BJ (cell line): ENCODE measurements around the gene MAPKAP1. TPM values are rescaled to one million over a fixed set of nuclear protein-coding genes. Genes with fewer than 3 reads are reported as not detected.
A peak's percentile ranks its signal among the peaks of the same experiment; 100 is the strongest.

ENCODE experiments used
- CTCF ChIA-PET: fragments of 350-600 bp; formaldehyde crosslinking; extraction: SDS; loops from one replicate; lab custom pipeline; 2021; ENCODE audit warnings: antibody characterized with exemption, inconsistent platforms; lab: Yijun Ruan, JAX
- POLR2A ChIA-PET: fragments of 300-600 bp; sonication (Branson Sonifier 250); formaldehyde crosslinking; extraction: SDS; loops from one replicate; lab custom pipeline; 2021; ENCODE audit warnings: antibody characterized with exemption; lab: Charles Lee
- DNase-seq: peaks from one replicate; pipeline ENCODE4 v3.0.0-alpha.2; 2011; ENCODE audit warnings: low read depth
- H3K27me3 ChIP-seq: 2 replicates; pipeline ENCODE4 v1.6.0; 2011; ENCODE audit warnings: low read length; ENCODE audit not compliant: control insufficient read depth, insufficient read depth
- H3K36me3 ChIP-seq: 2 replicates; pipeline ENCODE4 v1.5.1; 2011; ENCODE audit warnings: low read length; ENCODE audit not compliant: control insufficient read depth, insufficient read depth
- H3K4me3 ChIP-seq: 2 replicates; pipeline ENCODE4 v1.5.1; 2011; ENCODE audit warnings: low read depth, mild to moderate bottlenecking, control low read depth, low read length
- polyA plus RNA-seq: library from polyadenylated mRNA; depleted of rRNA; stranded (reverse); fragments of >200 nt; gene quantifications from 2 replicates; pipeline ENCODE4 v1.2.3, GENCODE V29; 2011
- TF ChIP-seq, protein P1 (sequence below): IDR thresholded peaks from 2 replicates; pipeline ENCODE4 v1.5.1; 2011; ENCODE audit warnings: low read depth, mild to moderate bottlenecking, control low read depth, inconsistent platforms, low read length, moderate library complexity; ENCODE audit not compliant: insufficient read depth

MAPKAP1 gene
- polyA plus RNA-seq, 1 experiment: 113 TPM

GRCh38 chr9:125633116-125633745, 73.8 kb downstream of the MAPKAP1 start:
- Histone ChIP-seq H3K27me3 (no peaks in the 10 kb centered on the region), H3K4me3 (no peak overlapping the region), H3K36me3 (no peaks in the 10 kb centered on the region)
- DNase-seq: no peak
- TF ChIP-seq, protein P1, sequence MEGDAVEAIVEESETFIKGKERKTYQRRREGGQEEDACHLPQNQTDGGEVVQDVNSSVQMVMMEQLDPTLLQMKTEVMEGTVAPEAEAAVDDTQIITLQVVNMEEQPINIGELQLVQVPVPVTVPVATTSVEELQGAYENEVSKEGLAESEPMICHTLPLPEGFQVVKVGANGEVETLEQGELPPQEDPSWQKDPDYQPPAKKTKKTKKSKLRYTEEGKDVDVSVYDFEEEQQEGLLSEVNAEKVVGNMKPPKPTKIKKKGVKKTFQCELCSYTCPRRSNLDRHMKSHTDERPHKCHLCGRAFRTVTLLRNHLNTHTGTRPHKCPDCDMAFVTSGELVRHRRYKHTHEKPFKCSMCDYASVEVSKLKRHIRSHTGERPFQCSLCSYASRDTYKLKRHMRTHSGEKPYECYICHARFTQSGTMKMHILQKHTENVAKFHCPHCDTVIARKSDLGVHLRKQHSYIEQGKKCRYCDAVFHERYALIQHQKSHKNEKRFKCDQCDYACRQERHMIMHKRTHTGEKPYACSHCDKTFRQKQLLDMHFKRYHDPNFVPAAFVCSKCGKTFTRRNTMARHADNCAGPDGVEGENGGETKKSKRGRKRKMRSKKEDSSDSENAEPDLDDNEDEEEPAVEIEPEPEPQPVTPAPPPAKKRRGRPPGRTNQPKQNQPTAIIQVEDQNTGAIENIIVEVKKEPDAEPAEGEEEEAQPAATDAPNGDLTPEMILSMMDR: no peak
- CTCF ChIA-PET: interaction anchor here (0.5 to 2.4 kb wide), 3 partner anchors 13 to 225 kb away, joined by 3 to 8 read pairs (median 8); no protein-coding TSS in a partner anchor
- POLR2A ChIA-PET: interaction anchor here (0.6 kb wide), 1 partner anchor 10 kb away, joined by 3 read pairs; no protein-coding TSS in a partner anchor

DNA sequence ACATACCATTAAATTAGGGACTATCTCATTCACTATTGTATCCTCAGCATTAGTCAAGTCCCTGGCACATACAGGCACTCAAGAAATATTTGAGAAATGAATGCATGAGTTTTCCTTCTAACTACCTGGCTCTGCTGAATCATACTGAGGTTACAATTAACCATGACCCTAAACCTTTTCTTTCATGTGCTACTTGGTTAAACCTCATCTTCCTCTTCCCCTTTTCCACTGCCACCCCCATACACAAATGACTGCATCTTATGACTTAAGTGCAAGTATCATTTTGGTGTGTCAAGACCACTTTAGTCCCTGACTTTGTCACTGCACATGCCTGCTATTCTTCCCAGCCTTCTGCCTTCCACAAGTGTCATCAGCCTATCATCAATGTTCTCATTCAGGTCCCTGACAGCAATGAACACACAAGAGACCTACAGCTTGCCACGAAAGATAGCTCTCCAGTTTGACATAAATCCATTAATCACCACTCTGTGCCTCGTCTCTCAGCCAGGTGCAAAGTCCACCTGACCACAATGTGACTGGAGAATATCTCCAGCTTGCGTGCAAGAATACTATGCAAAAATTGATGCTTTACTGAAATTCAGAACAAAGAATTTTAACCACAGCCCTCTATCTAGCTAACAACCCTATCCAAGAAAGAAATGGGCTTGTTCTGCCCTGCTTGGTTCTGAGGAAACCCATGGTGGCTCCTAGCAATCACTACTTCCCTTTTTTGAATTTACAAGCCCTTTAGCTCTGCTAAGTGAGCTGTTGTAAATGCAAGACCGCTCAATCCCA, 74.5 kb downstream of the MAPKAP1 start:
- ChIA-PET POLR2A (interaction anchor here (0.6 kb wide), 1 partner anchor 10 kb away, joined by 3 read pairs; no protein-coding TSS in a partner anchor), CTCF (interaction anchor here (0.5 to 2.4 kb wide), 3 partner anchors 14 to 224 kb away, joined by 3 to 8 read pairs (median 8); no protein-coding TSS in a partner anchor)

GRCh38 chr9:125631391-125632085, 75.5 kb downstream of the MAPKAP1 start:
- Histone ChIP-seq H3K4me3 (no peak overlapping the region), H3K36me3 (no peaks in the 10 kb centered on the region), H3K27me3 (no peaks in the 10 kb centered on the region)
- TF ChIP-seq, protein P1: peak; percentile 64
- no peak for DNase-seq
- ChIA-PET CTCF (interaction anchor here (1.2 to 2.4 kb wide), 2 partner anchors 223 to 224 kb away, joined by 5 to 8 read pairs; no protein-coding TSS in a partner anchor), POLR2A (no interaction called here)

More for the DNA sequence above, 74.5 kb downstream of the MAPKAP1 start:
- H3K4me3 ChIP-seq: no peak overlapping the region
- no peak for DNase-seq
- TF ChIP-seq, protein P1: no peak
- H3K27me3 ChIP-seq: no peaks in the 10 kb centered on the region
- no peaks in the 10 kb centered on the region for H3K36me3 ChIP-seq

DNA sequence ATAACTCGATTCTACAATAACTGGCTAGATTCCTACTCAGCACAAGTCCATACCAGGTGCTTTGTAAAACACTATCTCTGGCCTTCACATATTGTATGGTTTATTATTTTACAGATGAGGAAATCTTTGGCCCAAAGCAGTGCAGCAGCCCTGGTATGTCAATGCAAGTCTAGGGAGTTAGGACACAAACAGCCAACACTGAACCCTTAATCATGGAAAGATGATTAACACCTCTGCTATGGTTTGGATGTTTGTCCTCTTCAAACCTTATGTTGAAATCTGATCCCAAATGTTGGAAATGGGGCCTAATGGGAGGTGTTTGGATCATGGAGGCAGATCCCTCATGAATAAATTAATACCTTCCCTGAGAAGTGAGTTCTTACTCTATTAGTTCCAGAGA, 76.6 kb downstream of the MAPKAP1 start:
- TF ChIP-seq, protein P1: no peak
- DNase-seq: no peak
- no peak overlapping the region for H3K4me3 ChIP-seq
- H3K27me3 ChIP-seq: no peaks in the 10 kb centered on the region
- CTCF ChIA-PET: interaction anchor here (1.0 to 1.2 kb wide), 3 partner anchors 120 to 594 kb away, joined by 3 to 5 read pairs (median 3); no protein-coding TSS in a partner anchor
- POLR2A ChIA-PET: no interaction called here
- no peaks in the 10 kb centered on the region for H3K36me3 ChIP-seq
